ENCODE results near the gene SH2D3A. TPM values are rescaled to one million over a fixed set of nuclear protein-coding genes. Genes with fewer than 3 reads are reported as not detected.
A peak's percentile ranks its signal among the peaks of the same experiment; 100 is the strongest.

SH2D3A gene
- total RNA-seq, 2 donors from 2014 or later: 10.7 to 16.4 TPM

DNA sequence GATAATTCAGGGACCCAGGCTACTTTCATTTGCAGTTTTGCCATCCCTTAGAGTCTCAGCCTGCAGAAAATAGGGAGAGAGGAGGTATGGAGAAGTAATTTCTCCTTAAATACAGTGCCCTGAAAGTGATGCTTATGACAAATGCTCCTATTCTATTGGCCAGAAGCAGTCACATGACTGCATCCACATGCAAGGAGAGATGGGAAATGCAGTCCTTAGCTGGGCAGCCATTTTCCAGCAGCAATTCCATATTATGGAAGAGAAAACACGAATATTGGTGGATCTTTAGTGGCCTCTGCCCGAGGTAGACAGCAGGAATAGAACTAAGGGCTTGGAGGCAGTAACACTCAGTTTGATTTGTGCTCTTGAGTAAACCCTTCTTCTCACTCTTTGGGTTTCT is 44.7 kb upstream of the SH2D3A start:
- Mint-ChIP-seq H3K4me1 (no peaks in the 10 kb centered on the region), H3K9me3 (peaks cover 41% of the 10 kb centered on the region), H3K4me3 (no peak overlapping the region), H3K27ac (no peak overlapping the region), H3K27me3 (ENCODE audit: insufficient read depth) (peaks cover 14% of the 10 kb centered on the region), H3K36me3 (ENCODE audit: low read depth) (no peaks in the 10 kb centered on the region)
- Histone ChIP-seq H3K9me3 (ENCODE audit: control insufficient read depth, low read length) (peaks cover 57% of the 10 kb centered on the region), H3K4me3 (ENCODE audit: low read length) (no peak overlapping the region), H3K27ac (ENCODE audit: low read depth, low read length) (no peak overlapping the region), H3K27me3 (ENCODE audit: control insufficient read depth, insufficient read depth, low read length, poor library complexity, severe bottlenecking) (no peaks in the 10 kb centered on the region), H3K4me1 (ENCODE audit: control insufficient read depth, insufficient read depth, low read length) (no peaks in the 10 kb centered on the region), H3K36me3 (ENCODE audit: control insufficient read depth, insufficient read depth, low read length) (no peaks in the 10 kb centered on the region), H3K9ac (ENCODE audit: extremely low read depth, low read length, poor library complexity, severe bottlenecking) (no peak overlapping the region)
- TF ChIP-seq, protein P1, sequence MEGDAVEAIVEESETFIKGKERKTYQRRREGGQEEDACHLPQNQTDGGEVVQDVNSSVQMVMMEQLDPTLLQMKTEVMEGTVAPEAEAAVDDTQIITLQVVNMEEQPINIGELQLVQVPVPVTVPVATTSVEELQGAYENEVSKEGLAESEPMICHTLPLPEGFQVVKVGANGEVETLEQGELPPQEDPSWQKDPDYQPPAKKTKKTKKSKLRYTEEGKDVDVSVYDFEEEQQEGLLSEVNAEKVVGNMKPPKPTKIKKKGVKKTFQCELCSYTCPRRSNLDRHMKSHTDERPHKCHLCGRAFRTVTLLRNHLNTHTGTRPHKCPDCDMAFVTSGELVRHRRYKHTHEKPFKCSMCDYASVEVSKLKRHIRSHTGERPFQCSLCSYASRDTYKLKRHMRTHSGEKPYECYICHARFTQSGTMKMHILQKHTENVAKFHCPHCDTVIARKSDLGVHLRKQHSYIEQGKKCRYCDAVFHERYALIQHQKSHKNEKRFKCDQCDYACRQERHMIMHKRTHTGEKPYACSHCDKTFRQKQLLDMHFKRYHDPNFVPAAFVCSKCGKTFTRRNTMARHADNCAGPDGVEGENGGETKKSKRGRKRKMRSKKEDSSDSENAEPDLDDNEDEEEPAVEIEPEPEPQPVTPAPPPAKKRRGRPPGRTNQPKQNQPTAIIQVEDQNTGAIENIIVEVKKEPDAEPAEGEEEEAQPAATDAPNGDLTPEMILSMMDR (conservative IDR thresholded peaks at IDR 0.05): no peak
- 24 to 43% methylated on average over 2 of the region's 2 CpGs for WGBS, 2 experiments (ENCODE audit: insufficient coverage in 1 of 2, insufficient read length in 1 of 2)
- DNase-seq: peak; percentile 59

DNA sequence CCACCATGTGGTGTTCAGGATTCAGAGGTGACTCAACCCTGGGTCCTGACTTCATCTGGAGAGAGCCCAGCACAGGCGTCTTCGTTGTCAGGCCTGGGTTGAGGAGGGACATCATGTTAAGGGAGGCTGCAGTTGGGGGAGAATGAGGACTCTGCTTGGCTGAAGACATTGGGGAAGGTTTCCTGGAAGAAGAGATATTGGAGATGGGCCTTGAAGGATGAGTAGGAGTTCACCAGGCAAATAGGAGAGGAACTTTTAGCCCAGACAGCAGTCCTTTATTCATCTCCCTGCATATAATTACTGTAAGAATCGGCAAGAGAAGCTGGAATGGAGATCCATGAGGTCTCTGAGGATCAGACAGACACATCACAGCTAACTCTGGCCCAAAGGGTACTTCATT is 44.1 kb upstream of the SH2D3A start:
- Histone ChIP-seq H3K4me1 (ENCODE audit: control insufficient read depth, insufficient read depth, low read length) (no peaks in the 10 kb centered on the region), H3K4me3 (ENCODE audit: low read length) (no peak overlapping the region), H3K27ac (ENCODE audit: low read depth, low read length) (no peak overlapping the region), H3K9me3 (ENCODE audit: control insufficient read depth, low read length) (peaks cover 57% of the 10 kb centered on the region), H3K27me3 (ENCODE audit: control insufficient read depth, insufficient read depth, low read length, poor library complexity, severe bottlenecking) (no peaks in the 10 kb centered on the region), H3K36me3 (ENCODE audit: control insufficient read depth, insufficient read depth, low read length) (no peaks in the 10 kb centered on the region), H3K9ac (ENCODE audit: extremely low read depth, low read length, poor library complexity, severe bottlenecking) (no peak overlapping the region)
- Mint-ChIP-seq H3K27ac (no peak overlapping the region), H3K4me1 (no peaks in the 10 kb centered on the region), H3K4me3 (no peak overlapping the region), H3K36me3 (ENCODE audit: low read depth) (no peaks in the 10 kb centered on the region), H3K27me3 (ENCODE audit: insufficient read depth) (peaks cover 12% of the 10 kb centered on the region), H3K9me3 (peaks cover 39% of the 10 kb centered on the region)
- TF ChIP-seq, protein P1 (conservative IDR thresholded peaks at IDR 0.05): no peak
- DNase-seq: no peak
- WGBS, 2 experiments (ENCODE audit: insufficient coverage in 1 of 2, insufficient read length in 1 of 2): 68 to 77% methylated on average over 3 of the region's 3 CpGs

DNA sequence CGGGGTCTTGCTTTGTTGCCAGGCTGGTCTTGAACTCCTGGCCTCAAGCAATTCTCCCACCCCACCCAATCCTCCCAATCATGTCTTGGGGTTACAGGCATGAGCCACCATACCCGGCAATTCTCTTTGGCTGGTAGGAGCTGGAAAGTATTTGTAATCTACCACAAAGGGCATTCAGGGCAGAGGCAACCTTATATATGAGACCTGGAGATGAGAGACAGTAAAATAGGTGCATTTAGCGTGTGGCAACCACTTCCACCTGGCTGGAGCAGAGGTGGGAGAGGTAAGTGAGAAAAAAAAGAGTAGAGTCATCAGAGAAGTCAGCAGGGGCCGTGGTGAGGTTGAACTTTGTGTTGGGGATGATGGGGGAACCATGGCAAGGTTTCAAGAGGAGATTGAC is 42.0 kb upstream of the SH2D3A start:
- H3K9me3 Mint-ChIP-seq: peaks cover 36% of the 10 kb centered on the region
- H3K4me3 ChIP-seq (ENCODE audit: low read length): no peak overlapping the region
- DNase-seq: no peak
- H3K36me3 Mint-ChIP-seq (ENCODE audit: low read depth): no peaks in the 10 kb centered on the region
- TF ChIP-seq, protein P1 (conservative IDR thresholded peaks at IDR 0.05): no peak
- no peaks in the 10 kb centered on the region for H3K27me3 ChIP-seq (ENCODE audit: control insufficient read depth, insufficient read depth, low read length, poor library complexity, severe bottlenecking)
- no peak overlapping the region for H3K27ac ChIP-seq (ENCODE audit: low read depth, low read length)
- no peaks in the 10 kb centered on the region for H3K4me1 ChIP-seq (ENCODE audit: control insufficient read depth, insufficient read depth, low read length)
- no peak overlapping the region for H3K9ac ChIP-seq (ENCODE audit: extremely low read depth, low read length, poor library complexity, severe bottlenecking)
- H3K27me3 Mint-ChIP-seq (ENCODE audit: insufficient read depth): peaks cover 7% of the 10 kb centered on the region
- no peaks in the 10 kb centered on the region for H3K36me3 ChIP-seq (ENCODE audit: control insufficient read depth, insufficient read depth, low read length)
- H3K9me3 ChIP-seq (ENCODE audit: control insufficient read depth, low read length): peaks cover 46% of the 10 kb centered on the region
- H3K4me1 Mint-ChIP-seq: no peaks in the 10 kb centered on the region
- no peak overlapping the region for H3K4me3 Mint-ChIP-seq
- H3K27ac Mint-ChIP-seq: no peak overlapping the region
- 53 to 62% methylated on average over 3 to 4 of the region's 4 CpGs for WGBS, 2 experiments (ENCODE audit: insufficient coverage in 1 of 2, insufficient read length in 1 of 2)
